Stimulated activated CD4-positive, alpha-beta T cell treated with anti-CD3 and anti-CD28 coated beads, Interleukin-1b, Interleukin-23, amount 100 ng/mL, for 1 hour (primary cell): ENCODE measurements around the gene CCDC136.

Source experiments
- DNase-seq, 2 donors: peaks; one replicate each; pipeline ENCODE4 v3.0.0-alpha.2; 2020; ENCODE audit warnings: low read depth in 2 of 2

CCDC136 gene

GRCh38 chr7:128805225-128805624 is 13.5 kb downstream of the CCDC136 start:
- no peak for DNase-seq

- no peak for DNase-seq
These were observed 15.4 kb downstream of the CCDC136 start for GRCh38 chr7:128807191-128807590.

- DNase-seq: no peak
These were observed 17.6 kb downstream of the CCDC136 start for GRCh38 chr7:128809363-128809762.

GRCh38 chr7:128810473-128810872 is 18.7 kb downstream of the CCDC136 start:
- no peak for DNase-seq

GRCh38 chr7:128810997-128811396 is 19.2 kb downstream of the CCDC136 start:
- DNase-seq: no peak

- no peak for DNase-seq
These were observed 20.1 kb downstream of the CCDC136 start for GRCh38 chr7:128811631-128812430.

- DNase-seq: no peak
These were observed 20.9 kb downstream of the CCDC136 start for GRCh38 chr7:128812514-128813168.

GRCh38 chr7:128814499-128814898 is 22.7 kb downstream of the CCDC136 start:
- DNase-seq: no peak

GRCh38 chr7:128815289-128815942 is 23.6 kb downstream of the CCDC136 start:
- DNase-seq: no peak

GRCh38 chr7:128818694-128819093 is 26.9 kb downstream of the CCDC136 start:
- DNase-seq: no peak

GRCh38 chr7:128821724-128822123 is 30.0 kb downstream of the CCDC136 start:
- no peak for DNase-seq

GRCh38 chr7:128826512-128826911 is 34.7 kb downstream of the CCDC136 start:
- no peak for DNase-seq

GRCh38 chr7:128826916-128827247 is 35.1 kb downstream of the CCDC136 start:
- DNase-seq: no peak

- DNase-seq: no peak
These were observed 35.6 kb downstream of the CCDC136 start for GRCh38 chr7:128827248-128827958.

GRCh38 chr7:128827971-128828711 is 36.4 kb downstream of the CCDC136 start:
- DNase-seq: no peak

- no peak for DNase-seq
These were observed 37.8 kb downstream of the CCDC136 start for GRCh38 chr7:128829391-128830166.

- no peak for DNase-seq
These were observed 38.7 kb downstream of the CCDC136 start, which contains the start of gene FLNC for GRCh38 chr7:128830231-128831177. Gene FLNC, plus strand, starts transcription at chr7:128830406. Its CDS starts 232 bp downstream, at chr7:128830638.

- DNase-seq: no peak
These were observed 39.6 kb downstream of the CCDC136 start for GRCh38 chr7:128831178-128831993.
